Measurements from ENCODE around the gene RUFY4.
"Not testable (repeated sequence)": the region's sequence is repeated elsewhere in the genome, so short reads cannot be mapped to it uniquely, and the experiment has no call there.

DNA sequence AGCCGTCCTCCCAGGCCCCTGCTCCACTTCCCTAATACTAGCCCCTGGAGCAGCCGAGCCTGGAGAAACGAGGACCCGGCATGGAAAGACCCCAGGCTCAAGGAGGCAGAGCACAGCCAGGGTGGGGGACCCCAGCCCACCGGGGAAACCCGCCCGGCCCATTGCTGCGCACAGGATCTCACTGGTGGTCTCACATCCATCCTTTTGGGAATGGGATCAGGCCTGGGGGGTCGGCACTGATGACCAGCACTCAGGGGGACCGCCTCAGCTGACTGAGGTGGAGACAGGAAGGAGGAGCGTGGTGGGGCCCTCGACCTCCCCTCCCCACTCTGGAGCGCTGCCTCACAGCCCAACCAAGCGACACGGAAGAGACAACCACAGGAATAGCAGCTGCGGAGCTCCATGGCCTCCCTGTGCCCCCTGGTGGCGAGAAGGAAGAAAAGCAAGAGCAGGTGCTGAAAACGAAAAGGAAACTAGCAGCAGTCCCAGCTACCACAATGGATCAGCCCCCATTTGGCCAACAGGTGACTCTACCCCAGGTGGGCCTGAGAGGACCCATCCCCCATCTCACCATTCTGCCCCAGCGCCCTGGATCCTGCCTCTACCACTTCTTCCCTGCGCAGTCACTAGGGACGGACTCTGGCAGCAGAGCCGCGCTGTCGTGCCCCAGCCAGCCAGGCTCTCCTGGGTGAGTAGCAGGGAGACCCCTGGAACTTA lies 34.4 kb upstream of the RUFY4 start:
- not testable (repeated sequence) for TF ChIP-seq POLR2A, EP300, POLR2AphosphoS5 (IDR thresholded peaks at IDR 0.05)
- TF ChIP-seq, protein P1, sequence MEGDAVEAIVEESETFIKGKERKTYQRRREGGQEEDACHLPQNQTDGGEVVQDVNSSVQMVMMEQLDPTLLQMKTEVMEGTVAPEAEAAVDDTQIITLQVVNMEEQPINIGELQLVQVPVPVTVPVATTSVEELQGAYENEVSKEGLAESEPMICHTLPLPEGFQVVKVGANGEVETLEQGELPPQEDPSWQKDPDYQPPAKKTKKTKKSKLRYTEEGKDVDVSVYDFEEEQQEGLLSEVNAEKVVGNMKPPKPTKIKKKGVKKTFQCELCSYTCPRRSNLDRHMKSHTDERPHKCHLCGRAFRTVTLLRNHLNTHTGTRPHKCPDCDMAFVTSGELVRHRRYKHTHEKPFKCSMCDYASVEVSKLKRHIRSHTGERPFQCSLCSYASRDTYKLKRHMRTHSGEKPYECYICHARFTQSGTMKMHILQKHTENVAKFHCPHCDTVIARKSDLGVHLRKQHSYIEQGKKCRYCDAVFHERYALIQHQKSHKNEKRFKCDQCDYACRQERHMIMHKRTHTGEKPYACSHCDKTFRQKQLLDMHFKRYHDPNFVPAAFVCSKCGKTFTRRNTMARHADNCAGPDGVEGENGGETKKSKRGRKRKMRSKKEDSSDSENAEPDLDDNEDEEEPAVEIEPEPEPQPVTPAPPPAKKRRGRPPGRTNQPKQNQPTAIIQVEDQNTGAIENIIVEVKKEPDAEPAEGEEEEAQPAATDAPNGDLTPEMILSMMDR (IDR thresholded peaks at IDR 0.05): peak in 5 of 6 experiments; percentile 52 to 83 (median 77)
